ENCODE results near the gene TMEM240.

- TF ChIP-seq ATF3 (IDR thresholded peaks at IDR 0.05) (no peak), YY1 (IDR thresholded peaks at IDR 0.05) (no peak), SP1 (IDR thresholded peaks at IDR 0.05) (no peak), MAX (IDR thresholded peaks at IDR 0.05) (no peak)
- TF ChIP-seq, protein P1, sequence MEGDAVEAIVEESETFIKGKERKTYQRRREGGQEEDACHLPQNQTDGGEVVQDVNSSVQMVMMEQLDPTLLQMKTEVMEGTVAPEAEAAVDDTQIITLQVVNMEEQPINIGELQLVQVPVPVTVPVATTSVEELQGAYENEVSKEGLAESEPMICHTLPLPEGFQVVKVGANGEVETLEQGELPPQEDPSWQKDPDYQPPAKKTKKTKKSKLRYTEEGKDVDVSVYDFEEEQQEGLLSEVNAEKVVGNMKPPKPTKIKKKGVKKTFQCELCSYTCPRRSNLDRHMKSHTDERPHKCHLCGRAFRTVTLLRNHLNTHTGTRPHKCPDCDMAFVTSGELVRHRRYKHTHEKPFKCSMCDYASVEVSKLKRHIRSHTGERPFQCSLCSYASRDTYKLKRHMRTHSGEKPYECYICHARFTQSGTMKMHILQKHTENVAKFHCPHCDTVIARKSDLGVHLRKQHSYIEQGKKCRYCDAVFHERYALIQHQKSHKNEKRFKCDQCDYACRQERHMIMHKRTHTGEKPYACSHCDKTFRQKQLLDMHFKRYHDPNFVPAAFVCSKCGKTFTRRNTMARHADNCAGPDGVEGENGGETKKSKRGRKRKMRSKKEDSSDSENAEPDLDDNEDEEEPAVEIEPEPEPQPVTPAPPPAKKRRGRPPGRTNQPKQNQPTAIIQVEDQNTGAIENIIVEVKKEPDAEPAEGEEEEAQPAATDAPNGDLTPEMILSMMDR (IDR thresholded peaks at IDR 0.05; ENCODE audit: low read depth, low read length, missing input control) = no peak
These were observed 33.1 kb downstream of the TMEM240 start for GRCh38 chr1:1507305-1507704.

Data from liver (tissue), 3 donors.